GM18507 (cell line): ENCODE results near the gene CGNL1.

Experiments used
- DNase-seq: peaks from one replicate; pipeline ENCODE4 v3.0.0; 2011; ENCODE audit warnings: low read depth; ENCODE audit not compliant: insufficient read length; ENCODE audit errors: extremely low spot score
- FAIRE-seq: peaks from 2 replicates; lab custom pipeline; 2011; peaks lifted over from hg19 to GRCh38; lab: Jason Lieb, UNC

The CGNL1 gene

DNA sequence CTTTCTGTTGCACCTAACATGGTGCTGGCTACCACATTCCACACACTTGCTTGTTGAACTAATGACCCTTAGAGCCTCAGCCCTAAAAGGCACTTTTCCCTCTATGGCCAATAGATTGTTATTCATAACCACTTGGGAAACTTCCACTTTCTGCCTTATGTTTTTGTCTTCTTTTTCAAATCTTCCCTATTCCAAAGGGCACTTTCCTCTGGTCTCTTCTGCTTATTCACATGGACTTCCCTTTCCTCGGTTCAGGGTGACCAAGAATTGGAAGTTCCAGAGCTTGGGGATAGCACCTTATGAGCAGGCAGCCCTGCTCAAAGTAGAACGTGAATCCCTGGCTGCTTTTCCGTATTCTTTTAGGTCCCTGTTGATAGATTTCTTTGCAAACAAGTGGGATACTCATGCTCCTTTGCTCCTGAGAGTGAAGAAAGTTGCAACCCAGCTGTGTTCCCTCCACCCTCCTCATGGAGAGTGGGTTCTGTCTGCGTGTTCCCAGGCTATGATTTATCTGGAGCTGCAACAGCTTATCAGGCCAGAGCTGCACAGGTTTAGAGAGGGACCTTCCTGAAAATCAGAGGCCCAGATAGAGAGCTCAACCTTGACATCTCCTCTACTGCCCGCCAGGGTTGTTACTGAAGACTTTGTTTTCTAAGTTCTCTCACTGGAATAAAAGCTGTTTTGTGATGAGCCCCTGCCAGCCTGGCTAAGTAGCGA, 156.6 kb downstream of the CGNL1 start:
- DNase-seq (no peak), FAIRE-seq (no peak)

DNA sequence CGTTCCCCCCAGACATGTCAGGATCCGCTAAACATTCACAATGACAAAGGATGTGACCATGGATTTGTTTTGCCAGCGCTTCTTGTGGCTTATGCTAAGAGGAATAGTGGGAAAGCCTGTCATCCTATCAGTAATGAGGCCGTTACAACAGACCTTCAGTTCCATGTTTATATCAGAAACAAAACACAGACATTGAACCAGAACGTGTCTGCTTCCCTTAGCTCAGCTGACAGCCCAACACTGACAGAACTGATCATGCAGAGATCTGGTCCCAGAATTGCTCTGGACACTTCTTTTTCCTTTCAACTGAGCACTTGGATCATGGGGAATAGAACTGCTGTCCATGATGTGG, 157.1 kb downstream of the CGNL1 start:
- FAIRE-seq (no peak), DNase-seq (no peak)

DNA sequence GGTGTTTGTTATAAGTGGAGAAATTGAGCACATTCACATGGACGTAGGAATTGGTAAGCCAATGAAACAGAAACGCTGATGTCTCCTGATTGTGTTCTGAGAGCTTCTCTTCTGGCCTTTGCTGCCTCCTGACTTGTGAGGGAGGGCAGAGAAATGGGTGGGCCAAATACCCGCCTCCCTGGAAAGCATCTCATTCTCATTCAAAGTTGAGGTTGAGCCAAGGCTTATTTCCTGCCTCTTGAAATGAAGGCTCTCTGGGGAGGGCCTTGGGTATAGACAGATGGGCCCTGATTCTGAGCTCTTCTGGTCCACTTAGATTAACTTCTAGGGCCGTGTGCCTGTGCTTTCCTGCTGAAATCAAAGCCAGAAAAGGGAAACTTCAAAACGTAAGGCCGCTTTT, 158.0 kb downstream of the CGNL1 start:
- DNase-seq: no peak
- no peak for FAIRE-seq

DNA sequence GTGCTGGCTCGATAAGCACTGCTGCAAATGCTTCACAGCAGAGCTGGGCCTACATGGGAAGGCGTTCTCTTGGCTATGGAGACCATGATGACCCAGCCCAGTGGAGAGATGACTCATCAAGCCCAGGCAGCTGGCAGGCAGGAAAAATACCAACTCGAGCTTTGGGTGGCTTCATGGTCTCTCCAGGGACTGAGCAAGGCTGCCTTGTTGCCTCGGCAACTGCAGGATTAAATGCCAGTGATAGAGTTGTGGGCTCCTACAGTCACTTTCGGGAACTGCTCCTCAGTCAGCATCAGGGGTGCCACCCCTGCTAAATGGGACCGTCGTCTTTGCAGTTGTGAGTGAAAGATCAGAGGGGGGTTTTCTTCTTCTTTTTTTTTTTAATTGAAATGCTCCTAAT, 160.8 kb downstream of the CGNL1 start:
- DNase-seq (no peak), FAIRE-seq (no peak)

DNA sequence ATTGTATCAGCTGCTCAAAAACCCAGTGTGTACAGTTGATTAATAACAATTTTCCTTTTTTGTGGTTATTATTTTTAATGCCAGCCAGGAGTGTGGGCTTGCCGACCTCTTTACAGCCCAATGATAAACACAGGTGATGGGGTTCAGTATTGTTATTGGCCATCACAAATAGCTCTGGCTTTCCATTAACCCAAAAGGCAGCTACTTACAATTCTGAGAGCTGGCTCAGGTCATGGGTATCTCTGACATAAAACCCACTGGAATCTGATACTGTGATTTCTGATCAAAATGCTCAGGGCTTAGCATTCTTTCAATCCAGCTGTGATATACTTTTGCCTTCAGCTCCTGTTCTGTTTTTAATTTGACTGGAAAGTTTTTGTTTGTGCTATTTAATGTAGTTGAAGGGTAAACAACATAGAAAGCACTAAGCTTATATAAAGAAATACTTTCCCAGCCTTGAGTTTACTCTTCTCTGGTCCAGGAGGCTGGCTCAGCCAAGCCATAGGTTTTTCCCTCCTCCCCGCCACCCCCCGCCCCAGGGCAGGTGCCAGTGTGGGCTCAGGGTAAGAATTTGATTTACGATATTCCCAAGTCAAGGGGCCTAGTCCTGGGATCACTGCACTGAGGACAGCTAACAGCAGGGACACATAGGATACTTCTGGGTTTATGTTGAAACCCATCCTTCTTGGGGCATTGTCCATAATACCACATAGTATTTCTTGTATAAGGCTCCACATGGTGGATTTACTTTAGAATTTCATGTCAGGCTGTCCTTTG, 161.4 kb downstream of the CGNL1 start:
- FAIRE-seq (no peak), DNase-seq (no peak)

DNA sequence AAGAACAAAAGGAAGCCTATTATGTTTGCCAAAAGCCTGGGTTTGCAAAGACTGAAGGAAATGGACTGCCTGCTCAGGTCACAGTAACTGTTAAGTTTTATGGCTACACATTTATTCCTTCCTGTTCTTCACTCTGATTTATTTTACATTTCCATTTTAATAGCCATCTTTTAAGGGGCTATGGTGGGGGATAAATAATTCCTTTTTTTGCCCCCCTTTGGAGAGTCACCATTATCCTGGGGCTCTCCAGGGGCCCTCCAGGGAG, 161.9 kb downstream of the CGNL1 start:
- no peak for DNase-seq
- FAIRE-seq: no peak

DNA sequence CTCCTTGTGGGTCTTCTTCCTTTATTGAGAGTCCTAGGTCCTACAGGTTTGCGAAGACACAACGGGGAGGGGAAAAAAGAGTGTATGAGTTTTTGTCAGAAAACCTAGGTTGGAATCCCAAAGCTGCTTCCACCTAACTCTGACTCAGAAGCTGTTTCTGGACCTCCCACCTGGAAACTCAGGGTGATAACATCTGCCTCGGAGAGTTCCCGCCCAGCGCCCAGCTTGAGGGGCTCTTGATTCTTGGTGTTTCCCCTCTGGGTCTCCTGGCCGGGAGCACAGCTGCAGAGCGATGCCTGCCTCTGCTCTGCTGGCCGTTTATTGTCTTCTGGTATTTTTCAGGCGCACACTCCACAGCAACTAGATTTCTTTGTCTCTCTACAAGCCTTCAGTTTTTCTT, 162.5 kb downstream of the CGNL1 start:
- no peak for FAIRE-seq

DNA sequence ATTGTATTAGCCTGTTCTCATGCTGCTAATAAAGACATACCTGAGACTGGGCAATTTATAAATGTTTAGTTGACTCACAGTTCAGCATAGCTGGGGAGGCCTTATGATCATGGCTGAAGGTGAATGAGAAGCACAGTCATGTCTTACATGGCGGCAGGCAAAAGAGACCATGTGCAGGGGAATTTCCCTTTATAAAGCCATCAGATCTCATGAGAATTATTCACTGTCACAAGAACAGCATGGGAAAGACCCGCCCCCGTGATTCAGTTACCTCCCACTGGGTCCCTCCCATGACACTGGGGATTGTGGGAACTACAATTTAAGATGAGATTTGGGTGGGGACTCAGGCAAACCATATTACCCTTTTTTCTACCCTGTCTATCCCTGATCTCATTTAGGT, 163.9 kb downstream of the CGNL1 start:
- FAIRE-seq (peak; percentile 62), DNase-seq (no peak)

More for the DNA sequence above, 162.5 kb downstream of the CGNL1 start:
- DNase-seq: no peak

DNA sequence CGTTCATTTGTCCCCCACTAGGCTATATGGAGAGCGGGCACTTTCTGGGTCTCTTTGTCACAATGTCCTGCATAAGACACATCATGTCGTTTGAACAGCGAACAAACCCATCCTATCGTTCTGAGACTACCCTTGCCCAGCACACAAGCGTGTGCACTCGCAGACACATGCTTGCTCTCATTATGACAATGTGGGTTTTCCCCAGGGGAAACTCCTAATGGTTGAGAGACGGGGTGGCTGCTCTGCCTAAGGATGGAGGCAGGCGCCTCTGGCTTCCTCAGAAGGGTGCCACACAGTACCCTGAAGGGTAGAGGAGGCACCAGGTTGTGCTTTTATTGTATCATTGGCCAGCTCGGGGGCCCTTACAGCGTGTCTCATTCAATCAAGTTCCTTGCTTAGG, 164.4 kb downstream of the CGNL1 start:
- DNase-seq (peak; percentile 29), FAIRE-seq (peak; percentile 84)

DNA sequence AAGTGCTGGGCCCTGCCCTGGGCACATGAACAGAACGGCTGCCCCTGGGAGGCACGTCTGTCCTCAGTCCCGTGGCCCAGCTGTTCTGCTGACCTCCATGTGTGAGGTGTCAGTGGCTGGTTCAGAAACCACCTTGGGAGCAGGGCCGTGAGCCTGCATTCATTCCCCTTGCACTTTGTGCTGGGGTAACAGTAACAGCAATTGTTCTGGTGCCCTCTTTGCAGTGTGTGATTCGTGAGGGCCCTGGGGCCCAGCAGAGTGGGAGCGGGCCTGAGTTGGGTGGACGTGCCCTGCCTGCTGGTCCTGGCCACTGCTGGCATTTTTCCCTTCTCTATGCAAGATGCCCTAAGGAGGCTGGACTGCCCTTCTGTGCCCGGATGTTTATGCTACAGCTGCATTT, 165.0 kb downstream of the CGNL1 start:
- no peak for FAIRE-seq

DNA sequence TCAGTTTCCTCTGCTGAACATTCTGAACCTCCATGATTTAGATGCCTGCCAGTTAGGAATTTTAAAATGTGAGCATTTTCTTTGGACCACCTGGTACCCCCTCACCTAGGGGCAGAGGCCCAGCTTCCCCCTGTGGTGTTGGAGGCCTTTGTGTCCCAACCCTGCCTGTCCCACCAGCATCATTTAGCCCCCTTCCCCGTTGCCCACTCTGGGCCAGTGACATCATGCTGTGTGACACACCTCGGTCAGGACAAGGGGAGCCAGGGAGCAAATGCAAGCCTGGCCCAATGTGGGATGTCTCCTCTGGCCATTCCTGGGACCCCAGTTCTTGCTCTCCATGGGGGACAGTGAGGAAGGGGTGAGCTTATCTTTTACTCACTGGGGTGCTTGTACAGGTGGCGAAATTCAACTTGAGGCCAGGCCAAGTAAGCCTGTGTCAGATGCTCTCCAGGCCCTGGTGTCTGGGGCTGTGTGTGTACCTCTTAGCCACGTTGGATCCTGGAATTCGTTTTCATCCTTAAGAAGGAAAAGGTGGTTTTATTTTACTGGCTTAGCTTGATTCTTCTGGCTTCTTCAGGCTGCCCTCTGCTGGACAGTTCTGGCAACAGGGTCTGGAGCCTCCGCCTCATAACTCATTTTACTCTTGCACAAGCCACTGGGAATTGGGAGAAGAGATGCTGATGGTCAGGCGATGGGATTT, 165.7 kb downstream of the CGNL1 start:
- peak; percentile 69 for FAIRE-seq
- peak; percentile 25 for DNase-seq

More for the DNA sequence above, 165.0 kb downstream of the CGNL1 start:
- no peak for DNase-seq

DNA sequence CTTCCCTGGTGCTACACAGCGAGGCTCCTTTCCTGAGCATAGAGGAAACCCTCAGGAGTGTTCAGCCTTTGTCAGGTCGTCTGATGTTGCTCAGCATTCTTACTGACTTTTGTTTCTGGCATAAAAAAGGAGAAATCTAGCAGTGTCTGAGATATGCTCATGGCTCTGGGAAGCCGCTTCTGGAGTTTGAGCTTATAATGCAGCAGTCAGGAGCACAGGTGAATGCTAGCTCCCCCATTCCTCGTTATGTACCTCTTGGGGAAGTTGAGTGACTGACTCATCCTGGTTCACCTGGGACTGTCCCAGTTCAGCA, 166.2 kb downstream of the CGNL1 start:
- no peak for FAIRE-seq

DNA sequence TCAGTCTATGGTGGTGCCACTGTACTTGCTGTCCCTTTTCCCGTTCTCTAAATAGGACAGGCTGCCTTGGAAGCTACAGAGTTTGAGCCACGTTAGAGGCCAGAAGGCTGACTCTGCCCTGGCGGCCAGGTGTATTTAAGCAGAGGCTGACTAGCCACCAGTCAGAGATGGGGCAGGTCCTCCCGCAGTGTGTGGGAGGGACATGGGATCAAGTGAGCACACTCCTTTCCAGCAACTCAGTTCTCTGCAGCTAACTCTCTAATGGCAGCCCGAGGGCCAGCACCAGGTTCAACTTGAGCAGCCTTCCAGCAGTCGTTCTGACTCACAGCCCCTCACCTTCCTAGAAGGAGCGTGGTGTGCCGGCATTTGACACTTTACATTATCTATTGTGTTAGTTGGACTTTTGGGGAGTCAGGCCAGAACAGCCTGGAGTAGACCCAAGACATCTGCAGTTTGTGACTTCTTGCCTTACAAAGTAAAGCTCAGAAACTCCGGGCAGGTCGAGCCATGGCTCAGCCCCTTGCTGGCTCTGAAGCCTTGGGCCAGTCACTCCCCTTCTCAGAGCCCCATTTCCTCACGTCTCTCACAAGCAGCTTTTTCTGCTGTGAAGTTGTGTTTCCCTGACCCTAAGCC, 168.7 kb downstream of the CGNL1 start:
- FAIRE-seq (no peak), DNase-seq (no peak)

More for the DNA sequence above, 166.2 kb downstream of the CGNL1 start:
- no peak for DNase-seq

DNA sequence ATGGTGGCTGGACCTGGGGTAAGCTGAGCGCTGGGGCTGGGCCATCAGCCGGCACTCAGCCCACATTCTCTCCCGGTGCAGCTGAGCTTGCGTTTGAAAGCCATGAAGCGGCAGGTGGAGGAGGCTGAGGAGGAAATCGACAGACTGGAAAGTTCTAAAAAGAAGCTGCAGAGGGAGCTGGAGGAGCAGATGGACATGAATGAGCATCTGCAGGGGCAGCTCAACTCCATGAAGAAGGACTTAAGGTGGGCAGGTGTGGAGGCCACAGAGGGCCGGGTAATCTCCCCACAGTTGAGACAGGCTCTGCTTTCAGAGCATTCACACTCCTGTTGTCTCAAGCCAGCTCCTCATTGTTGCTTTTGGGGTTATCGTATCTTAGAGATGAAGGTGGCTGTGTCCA, 169.7 kb downstream of the CGNL1 start:
- DNase-seq: no peak
- FAIRE-seq: no peak

DNA sequence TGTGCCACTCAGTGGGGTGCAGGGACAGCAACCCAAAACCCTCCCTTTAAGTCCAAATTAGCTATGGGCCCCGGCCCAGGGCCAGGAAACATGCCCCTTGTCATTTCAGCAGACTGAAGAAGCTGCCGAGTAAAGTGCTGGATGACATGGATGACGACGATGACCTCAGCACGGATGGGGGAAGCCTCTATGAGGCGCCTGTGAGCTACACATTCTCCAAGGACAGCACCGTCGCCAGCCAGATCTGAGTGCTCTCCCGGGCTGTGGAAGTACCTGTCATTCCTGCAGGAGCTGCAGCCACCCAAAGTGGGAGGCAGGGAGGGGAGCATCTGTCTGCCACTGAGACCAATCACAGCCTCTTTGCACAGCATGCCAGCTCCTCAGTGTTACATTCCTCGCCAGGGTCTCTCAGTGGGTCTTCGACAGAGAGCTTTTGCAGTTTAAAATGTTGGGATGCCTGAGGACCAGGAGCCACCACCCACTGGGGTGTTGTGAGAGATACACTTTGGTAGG, 171.0 kb downstream of the CGNL1 start:
- no peak for DNase-seq
- FAIRE-seq: no peak

DNA sequence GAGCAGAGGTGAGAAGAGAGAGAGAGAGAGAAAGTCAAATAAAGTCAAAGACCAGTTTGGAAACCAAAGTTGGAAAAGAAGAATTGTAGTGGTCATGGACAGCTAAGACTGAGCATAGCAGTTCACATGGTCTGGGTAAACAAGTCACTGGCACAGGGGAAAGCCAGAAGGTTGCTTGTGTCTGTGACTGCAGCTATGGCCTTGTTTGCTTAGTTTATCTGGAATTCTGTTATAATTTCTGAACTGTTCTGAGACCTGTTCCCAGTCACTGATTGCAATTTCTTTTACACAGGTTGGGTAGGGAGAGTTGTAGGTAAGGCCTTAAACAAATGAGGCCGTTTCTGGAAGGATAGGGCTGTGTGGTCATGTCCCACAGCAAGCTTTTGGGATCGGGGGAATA, 172.0 kb downstream of the CGNL1 start:
- no peak for FAIRE-seq

DNA sequence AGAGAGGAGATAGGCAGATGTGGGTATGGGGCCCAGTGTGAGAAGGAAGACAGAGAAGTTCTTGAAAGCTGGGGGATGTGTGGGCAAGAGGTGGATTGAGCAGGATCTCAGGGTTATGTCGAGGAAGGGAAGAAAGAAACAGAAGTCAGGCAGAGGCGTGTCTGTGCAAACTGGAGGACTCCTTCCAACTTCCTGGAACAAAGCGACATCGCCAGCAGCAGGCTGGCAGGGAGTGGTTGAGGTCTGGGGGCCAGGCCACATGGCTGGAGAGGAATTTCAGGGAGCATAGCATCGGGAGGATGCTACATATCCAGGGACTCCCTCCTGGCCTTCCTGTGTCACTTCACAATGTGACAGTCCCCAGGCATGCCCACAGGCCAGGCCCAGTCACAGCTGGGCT, 172.5 kb downstream of the CGNL1 start:
- no peak for DNase-seq
- no peak for FAIRE-seq

More for the DNA sequence above, 172.0 kb downstream of the CGNL1 start:
- DNase-seq: no peak

DNA sequence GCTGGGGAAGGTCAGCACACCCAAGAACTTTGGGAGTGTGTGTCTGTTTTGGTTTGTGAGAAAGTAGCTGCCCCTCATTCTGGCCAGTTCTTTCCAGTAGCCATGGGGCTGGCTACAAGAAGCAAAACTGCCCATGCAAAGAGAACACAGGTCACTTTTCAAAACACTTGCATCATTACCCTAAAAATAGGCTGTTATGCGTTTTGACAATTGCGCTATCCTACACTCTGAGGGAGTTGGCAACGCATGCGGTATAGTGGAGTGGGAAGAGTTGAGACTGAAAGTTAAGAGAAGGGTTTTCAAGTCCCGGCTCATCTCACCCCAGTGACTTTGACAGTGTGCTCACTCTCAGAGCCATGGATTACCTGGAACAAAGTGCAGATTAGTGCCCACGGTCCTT, 173.6 kb downstream of the CGNL1 start:
- no peak for FAIRE-seq
- no peak for DNase-seq

DNA sequence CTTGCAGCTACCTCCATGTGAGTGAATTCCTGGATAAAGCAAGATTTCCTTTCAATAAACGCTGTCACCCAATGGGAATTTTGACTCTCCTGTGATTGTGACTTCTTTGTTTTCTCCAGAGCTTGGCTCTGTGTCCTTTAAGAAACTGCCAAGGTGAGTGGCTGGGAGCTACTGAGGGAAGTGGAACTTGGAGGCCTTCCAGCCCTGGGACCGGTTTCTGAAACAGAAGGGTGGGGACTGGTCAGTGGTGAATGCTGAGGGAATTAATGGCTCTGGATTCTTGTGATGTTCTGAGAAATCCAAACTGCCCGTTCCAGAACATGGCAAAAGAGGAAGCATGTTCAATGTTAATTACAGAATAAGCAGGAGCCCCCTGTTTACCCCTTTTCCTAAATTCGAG, 174.3 kb downstream of the CGNL1 start:
- FAIRE-seq (no peak), DNase-seq (no peak)
